Heart left ventricle (tissue), 16 donors: ENCODE results near the gene LCT. TPM values are rescaled to one million over a fixed set of nuclear protein-coding genes. Genes with fewer than 3 reads are reported as not detected.

Experiments used
- ATAC-seq, 4 donors: fragments of 200-7000 bp; cut with Tn5 transposase; one replicate each; pipeline ENCODE4 v1.9.1; 2020 to 2022; ENCODE audit warnings: moderate library complexity in 4 of 4, mild to moderate bottlenecking in 3 of 4, moderate number of reproducible peaks in 1 of 4
- DNase-seq, 5 donors: peaks; one replicate each; pipeline ENCODE4 v3.0.0-alpha.2; 2020
- H3K27ac ChIP-seq, 12 donors: fragments of 200-600 bp; sonication (generic) in 4 of 12; one replicate each; pipeline versions ENCODE4 v1.5.0 to v1.8.0; 2016 to 2022; ENCODE audit warnings: mild to moderate bottlenecking in 2 of 12
- H3K27me3 ChIP-seq, 9 donors: fragments of 200-600 bp; sonication (generic) in 2 of 9; one replicate each; pipeline versions ENCODE4 v1.5.1 to v1.8.0; 2016 to 2022; ENCODE audit warnings: mild to moderate bottlenecking in 3 of 9
- H3K36me3 ChIP-seq, 9 donors: fragments of 200-600 bp; sonication (generic) in 2 of 9; one replicate each; pipeline versions ENCODE4 v1.5.0 to v1.8.0; 2018 to 2022; ENCODE audit warnings: mild to moderate bottlenecking in 2 of 9
- H3K4me1 ChIP-seq, 12 donors: fragments of 200-600 bp; sonication (generic) in 4 of 12; one replicate each; pipeline versions ENCODE4 v1.5.0 to v1.8.0; 2016 to 2022; ENCODE audit warnings: mild to moderate bottlenecking in 3 of 12
- H3K4me3 ChIP-seq, 12 donors: fragments of 200-600 bp; sonication (generic) in 4 of 12; one replicate each; pipeline versions ENCODE4 v1.5.0 to v1.8.0; 2017 to 2022; ENCODE audit warnings: mild to moderate bottlenecking in 9 of 12, moderate library complexity in 4 of 12
- H3K9me3 ChIP-seq, 12 donors: fragments of 200-600 bp; sonication (generic) in 4 of 12; one replicate each; pipeline versions ENCODE4 v1.5.0 to v1.8.0; 2016 to 2022; ENCODE audit warnings: mild to moderate bottlenecking in 1 of 12
- CTCF ChIP-seq, 12 donors: fragments of 200-600 bp; sonication (generic) in 4 of 12; IDR thresholded peaks; one replicate each; pipeline versions ENCODE4 v1.5.0 to v1.8.0; 2018 to 2022; ENCODE audit warnings: antibody characterized with exemption in 12 of 12, mild to moderate bottlenecking in 5 of 12
- POLR2A ChIP-seq, 2 donors: fragments of 450-650 bp; IDR thresholded peaks; one replicate each; pipeline ENCODE4 v1.6.1; 2017; ENCODE audit warnings: antibody characterized with exemption in 2 of 2, mild to moderate bottlenecking in 2 of 2, moderate library complexity in 2 of 2
- WGBS, 4 donors: extraction: QIAGEN DNeasy Blood & Tissue Kit in 2 of 4; methylation state at CpG; one replicate each; pipeline versions ENCODE4 v1.1.5 to v1.1.7; 2013 to 2018; 5-methylcytosine and 5-hydroxymethylcytosine counted together
- intact Hi-C, 10 donors: fragments of 100-400 bp; cut with DNase I; formaldehyde crosslinking; loops; one replicate each; pipeline versions ENCODE4 v1.11.1 to v1.14.2; 2022
- polyA plus RNA-seq, 2 donors: library from polyadenylated mRNA; stranded (reverse); fragments of 200-250 nt; gene quantifications; one replicate each; pipeline ENCODE4 v1.2.3, GENCODE V29; 2013
- total RNA-seq, 9 donors: library from RNA; depleted of rRNA in 2 of 9; stranded (reverse); fragments of >200 nt in 2 of 9; fragmentation: NEBNext Ultra II Directional in 3 of 9; extraction: Animal tissue kit (Norgen Biotek cat#: 25700) in 3 of 9; gene quantifications; one replicate each; pipeline versions ENCODE4 v1.1.0 to v1.2.4, GENCODE V29; 2016 to 2023
- donor health status: ischemic (EF 13 %, LVEDD 7.1; RV severe dilation, severe dysfunction).
- donor health status: healthy with polysubstance abuse.
- donor health status: DM: no; HTN: yes; CAD: no.
- donor health status: DM: no; HTN: no; CAD: no.
- donor health status: ischemic (EF 25% LVEDD 6.9; RV normal size, moderate dysfunction).
- donor health status: ischemic (EF 25% LVEDD 5.7; RV mildly dilated, moderate dysfunction).
- donor health status: healthy.
- donor health status: DM: yes; HTN: yes; CAD: no.
- donor health status: ischemic (EF 35%, LVEDD 5.7; RV mildly dilated, moderate dysfunction).
- donor health status: nonischemic (EF 11% LVEDD 7.7; RV severe dilation, severe dysfunction).
- donor health status: DM: yes; HTN: yes; CAD: no.
- donor health status: PGD.
- donor health status: ischemic (EF 29% LVEDD 5.4; RV normal size, mild dysfunction).
- donor health status: nonischemic (EF 23%, LVEDD 6.1; RV moderate dilation, normal function).

The LCT gene
- total and polyA plus RNA-seq, 11 donors = 0.06 TPM; not detected in 10

DNA sequence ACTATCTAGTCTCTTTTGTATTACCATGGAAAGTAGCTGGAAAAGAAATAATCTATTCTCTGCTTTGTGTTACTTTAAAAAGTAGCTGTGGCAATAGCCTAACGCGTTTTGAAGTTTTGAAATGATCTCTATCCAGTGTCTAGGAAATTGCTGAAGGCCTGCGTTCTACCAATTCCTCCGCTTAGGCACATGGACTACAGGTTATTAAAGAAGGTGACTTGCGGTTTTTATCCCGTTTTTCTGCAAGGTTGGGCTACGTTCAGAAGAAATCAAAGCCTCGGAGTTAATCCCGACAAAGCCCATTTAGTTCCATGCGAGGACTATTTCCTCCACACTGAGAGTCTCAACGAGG lies 96.0 kb downstream of the LCT start:
- no peaks in the 10 kb centered on the region for H3K9me3 ChIP-seq
- DNase-seq (no peak), ATAC-seq (no peak)
- WGBS, 4 donors = 83 to 84% (median 83%) methylated on average over 11 of the region's 11 CpGs
- H3K27me3 ChIP-seq = no peaks in the 10 kb centered on the region
- H3K36me3 ChIP-seq = peaks cover 0 to 13% (median 0%) of the 10 kb centered on the region in 9 donors
- peak overlapping the region in 7 of 12 donors; percentile 76 to 100 (median 94) for H3K4me3 ChIP-seq
- TF ChIP-seq CTCF (IDR thresholded peaks at IDR 0.05) = no peak
- no peak for TF ChIP-seq POLR2A (IDR thresholded peaks at IDR 0.05)
- intact Hi-C loops = loop anchor here in 4 of 10 donors (2.0 to 10.0 kb wide), 4 partner anchors 206 to 689 kb away; partner anchors contain the start of genes R3HDM1 (in 4 of the 4), ZRANB3 (in 4 of the 4) and RAB3GAP1 (in 1 of the 4)
- H3K4me1 ChIP-seq = peaks cover 0 to 34% (median 26%) of the 10 kb centered on the region in 12 donors
- H3K27ac ChIP-seq = peak overlapping the region in 10 of 12 donors; percentile 90 to 100 (median 98)

DNA sequence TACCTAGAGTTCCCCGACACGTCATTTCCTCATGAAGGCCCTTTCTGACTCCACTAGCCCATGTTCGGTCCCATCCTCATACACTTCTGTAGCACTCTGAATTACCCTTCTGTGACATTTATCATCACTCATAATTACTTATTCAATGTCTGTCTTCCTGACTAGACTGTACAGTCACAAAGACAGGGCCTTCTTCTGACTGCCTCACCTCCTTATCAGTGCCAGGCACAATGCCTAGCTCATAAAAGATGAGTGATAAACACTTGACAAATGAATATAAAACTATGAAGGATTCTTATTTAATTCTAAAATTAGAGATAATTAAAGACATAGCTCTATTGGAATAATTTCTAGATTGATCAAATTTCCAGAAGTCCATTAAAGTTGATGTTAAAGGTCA lies 96.8 kb downstream of the LCT start:
- Histone ChIP-seq H3K4me3 (no peak overlapping the region), H3K27me3 (no peaks in the 10 kb centered on the region), H3K4me1 (peaks cover 0 to 28% (median 24%) of the 10 kb centered on the region in 12 donors), H3K36me3 (peaks cover 0 to 5% (median 0%) of the 10 kb centered on the region in 9 donors), H3K27ac (no peak overlapping the region), H3K9me3 (no peaks in the 10 kb centered on the region)
- ATAC-seq (no peak), DNase-seq (no peak)
- intact Hi-C loops = loop anchor here in 4 of 10 donors (2.0 to 10.0 kb wide), 4 partner anchors 205 to 688 kb away; partner anchors contain the start of genes R3HDM1 (in 4 of the 4), ZRANB3 (in 4 of the 4) and RAB3GAP1 (in 1 of the 4)
- TF ChIP-seq CTCF (IDR thresholded peaks at IDR 0.05) (no peak), POLR2A (IDR thresholded peaks at IDR 0.05) (no peak)
- WGBS, 4 donors = 95 to 100% (median 98%) methylated on average over 3 of the region's 3 CpGs

Other genes starting within 250 kb of the LCT start
- 10 to 100 TPM; 30.9 to 90.5 (median 57.0) TPM for gene UBXN4, start 95.3 kb downstream of the LCT start, total RNA-seq
- gene UBXN4, start 95.3 kb downstream of the LCT start, polyA plus RNA-seq = 10 to 100 TPM; 28.2 to 43.3 TPM
- 10 to 100 TPM in 1 of 9 donors, 1 to 10 TPM in 8; 2.1 to 16.1 (median 4.4) TPM for gene MCM6, start 39.3 kb upstream of the LCT start, total RNA-seq
- 1 to 10 TPM; 1.0 to 3.5 TPM for gene MCM6, start 39.3 kb upstream of the LCT start, polyA plus RNA-seq
- gene DARS1, start 148.4 kb upstream of the LCT start, total RNA-seq = 10 to 100 TPM; 51.2 to 64.4 (median 55.0) TPM
- 10 to 100 TPM; 64.8 to 90.0 TPM for gene DARS1, start 148.4 kb upstream of the LCT start, polyA plus RNA-seq